ENCODE results near the gene RPL31.

GRCh38 chr2:101003278-101003775 is 1.2 kb downstream of the RPL31 start:
- no peak for TF ChIP-seq YY1 (IDR thresholded peaks at IDR 0.05; ENCODE audit: insufficient read depth, insufficient read length)
- TF ChIP-seq SUZ12 (IDR thresholded peaks at IDR 0.05; ENCODE audit: extremely low read depth, insufficient read depth, insufficient read length): no peak

Data from NT2/D1 (cell line).